Naive thymus-derived CD4-positive, alpha-beta T cell (primary cell): ENCODE measurements around the gene FXYD1. TPM values are rescaled to one million over a fixed set of nuclear protein-coding genes. Genes with fewer than 3 reads are reported as not detected.

Experiments
- polyA plus RNA-seq, 2 donors: library from polyadenylated mRNA; unstranded; fragments of 300-500 nt; fragmentation: Illumina TruSeq; gene quantifications; one replicate each; pipeline ENCODE4 v1.2.3, GENCODE V29; 2021
- total RNA-seq, 6 experiments: library from RNA in 5 of 6; stranded (reverse) in 5 of 6; gene quantifications; 1 replicate in 5 of 6; 2 replicates in 1 of 6; pipeline ENCODE4 v1.2.3 and lab custom pipeline; 2021 to 2026

FXYD1 gene
- total and polyA plus RNA-seq, 7 experiments from 2014 or later = 0.46 to 1.2 (median 0.85) TPM; not detected in 3

Other genes with a start within 250 kb of the FXYD1 start
- 10 to 100 TPM in 1 of 5 experiments, 1 to 10 TPM in 4; 2.0 to 13.1 (median 3.5) TPM for gene ZNF30, start 211.9 kb upstream of the FXYD1 start, total RNA-seq
- gene ZNF30, start 211.9 kb upstream of the FXYD1 start, polyA plus RNA-seq = 10 to 100 TPM; 10.2 to 13.0 TPM
- gene ZNF792, start 174.6 kb upstream of the FXYD1 start, total RNA-seq = 10 to 100 TPM; 11.0 to 33.9 (median 14.7) TPM
- 10 to 100 TPM; 18.3 to 23.5 TPM for gene ZNF792, start 174.6 kb upstream of the FXYD1 start, polyA plus RNA-seq
- 100 to 1,000 TPM in 4 of 5 experiments, 10 to 100 TPM in 1; 90.1 to 286 (median 253) TPM for gene GRAMD1A, start 138.5 kb upstream of the FXYD1 start, total RNA-seq
- 10 to 100 TPM; 33.6 to 74.9 TPM for gene GRAMD1A, start 138.5 kb upstream of the FXYD1 start, polyA plus RNA-seq
- 1 to 10 TPM in 4 of 5 experiments, under 1 TPM in 1; 0.48 to 1.9 (median 1.8) TPM for gene SCN1B, start 108.4 kb upstream of the FXYD1 start, total RNA-seq
- gene SCN1B, start 108.4 kb upstream of the FXYD1 start, polyA plus RNA-seq = under 1 TPM in 1 of 2 donors, not detected in 1; 0.23 TPM
- not detected for gene HPN, start 97.1 kb upstream of the FXYD1 start, total RNA-seq
- gene HPN, start 97.1 kb upstream of the FXYD1 start, polyA plus RNA-seq = not detected
- gene FXYD3, start 23.0 kb upstream of the FXYD1 start, total RNA-seq = not detected
- gene FXYD3, start 23.0 kb upstream of the FXYD1 start, polyA plus RNA-seq = not detected
- 1 to 10 TPM in 1 of 5 experiments, under 1 TPM in 4; 0.19 to 1.6 (median 0.51) TPM for gene LGI4, start 3.8 kb upstream of the FXYD1 start, total RNA-seq
- gene LGI4, start 3.8 kb upstream of the FXYD1 start, polyA plus RNA-seq = not detected
- 10 to 100 TPM in 1 of 5 experiments, 1 to 10 TPM in 4; 1.8 to 13.2 (median 3.5) TPM for gene FXYD7, start 4.4 kb downstream of the FXYD1 start, total RNA-seq
- gene FXYD7, start 4.4 kb downstream of the FXYD1 start, polyA plus RNA-seq = 1 to 10 TPM; 2.1 to 2.6 TPM
- gene FXYD5, start 15.9 kb downstream of the FXYD1 start, total RNA-seq = 100 to 1,000 TPM; 362 to 458 (median 387) TPM
- 100 to 1,000 TPM; 464 to 575 TPM for gene FXYD5, start 15.9 kb downstream of the FXYD1 start, polyA plus RNA-seq
- not detected for gene FAM187B, start 89.9 kb downstream of the FXYD1 start, total RNA-seq
- not detected for gene FAM187B, start 89.9 kb downstream of the FXYD1 start, polyA plus RNA-seq
- gene LSR, start 110.2 kb downstream of the FXYD1 start, total RNA-seq = 10 to 100 TPM in 4 of 5 experiments, 1 to 10 TPM in 1; 4.6 to 59.3 (median 25.1) TPM
- 10 to 100 TPM; 23.4 to 39.1 TPM for gene LSR, start 110.2 kb downstream of the FXYD1 start, polyA plus RNA-seq
- gene USF2, start 130.1 kb downstream of the FXYD1 start, total RNA-seq = 100 to 1,000 TPM; 145 to 256 (median 225) TPM
- 1 to 10 TPM; 6.8 to 7.0 TPM for gene USF2, start 130.1 kb downstream of the FXYD1 start, polyA plus RNA-seq
- 1 to 10 TPM in 2 of 5 experiments, under 1 TPM in 3; 0.44 to 2.5 (median 0.66) TPM for gene HAMP, start 143.7 kb downstream of the FXYD1 start, total RNA-seq
- gene HAMP, start 143.7 kb downstream of the FXYD1 start, polyA plus RNA-seq = not detected
- gene MAG, start 153.3 kb downstream of the FXYD1 start, total RNA-seq = under 1 TPM in 1 of 5 experiments, not detected in 4; 0.29 TPM
- under 1 TPM in 1 of 2 donors, not detected in 1; 0.31 TPM for gene MAG, start 153.3 kb downstream of the FXYD1 start, polyA plus RNA-seq
- gene CD22, start 190.4 kb downstream of the FXYD1 start, total RNA-seq = 10 to 100 TPM in 1 of 5 experiments, 1 to 10 TPM in 4; 1.5 to 23.9 (median 1.9) TPM
- gene CD22, start 190.4 kb downstream of the FXYD1 start, polyA plus RNA-seq = 1 to 10 TPM in 1 of 2 donors, under 1 TPM in 1; 0.70 to 1.1 TPM
- 1 to 10 TPM in 1 of 5 experiments, under 1 TPM in 2, not detected in 2; 0.10 to 1.3 (median 0.24) TPM for gene FFAR1, start 209.1 kb downstream of the FXYD1 start, total RNA-seq
- gene FFAR1, start 209.1 kb downstream of the FXYD1 start, polyA plus RNA-seq = not detected
- gene FFAR3, start 219.6 kb downstream of the FXYD1 start, total RNA-seq = under 1 TPM in 3 of 5 experiments, not detected in 2; 0.31 to 0.91 (median 0.72) TPM
- not detected for gene FFAR3, start 219.6 kb downstream of the FXYD1 start, polyA plus RNA-seq
- gene GPR42, start 232.2 kb downstream of the FXYD1 start, total RNA-seq = under 1 TPM in 1 of 5 experiments, not detected in 4; 0.24 TPM
- gene GPR42, start 232.2 kb downstream of the FXYD1 start, polyA plus RNA-seq = not detected